A549 (cell line): Measurements from ENCODE around the gene AIP. TPM values are rescaled to one million over a fixed set of nuclear protein-coding genes. Genes with fewer than 3 reads are reported as not detected.

Experiments
- ATAC-seq, 2 experiments: fragments of 200-7000 bp in 1 of 2; fragments of >200 bp in 1 of 2; cut with Nextera tagmentation in 1 of 2; cut with Tn5 transposase in 1 of 2; 3 replicates each; pipeline versions ENCODE4 v1.8.0 to v1.9.1; 2018 to 2020; ENCODE audit warnings: mild to moderate bottlenecking in 1 of 2, moderate library complexity in 1 of 2
- CTCF ChIA-PET: fragments of 300-600 bp; sonication (Branson Sonifier 250); formaldehyde crosslinking; extraction: SDS; loops from one replicate; lab custom pipeline; 2021; ENCODE audit warnings: antibody characterized with exemption, inconsistent platforms; lab: Yijun Ruan, JAX
- POLR2A ChIA-PET: fragments of 350-600 bp; formaldehyde crosslinking; extraction: SDS; loops from one replicate; lab custom pipeline; 2021; ENCODE audit warnings: antibody characterized with exemption, inconsistent platforms; lab: Yijun Ruan, JAX
- DNase-seq, 2 experiments: peaks; one replicate each; pipeline versions ENCODE4 v3.0.0 to v3.0.0-alpha.2; 2011 to 2016; ENCODE audit warnings: low read depth in 1 of 2, low spot score in 1 of 2
- FAIRE-seq: peaks from 2 replicates; lab custom pipeline; 2011; peaks lifted over from hg19 to GRCh38; lab: Jason Lieb, UNC
- H3K27ac ChIP-seq, 2 experiments: fragments of >200 bp; sonication (Bioruptor Twin); formaldehyde crosslinking; 3 replicates each; pipeline ENCODE4 v1.5.1; 2016 to 2017
- H3K4me1 ChIP-seq: fragments of >200 bp; sonication (Bioruptor Twin); formaldehyde crosslinking; 3 replicates; pipeline ENCODE4 v1.6.1; 2016
- H3K4me2 ChIP-seq: fragments of >200 bp; sonication (Bioruptor Twin); formaldehyde crosslinking; 3 replicates; pipeline ENCODE4 v1.6.1; 2016
- H3K4me3 ChIP-seq: fragments of >200 bp; sonication (Bioruptor Twin); formaldehyde crosslinking; 3 replicates; pipeline ENCODE4 v1.5.1; 2016
- H3K9me3 ChIP-seq: fragments of >200 bp; sonication (Bioruptor Twin); formaldehyde crosslinking; 3 replicates; pipeline ENCODE4 v1.6.1; 2016
- BCL3 ChIP-seq: fragments of >200 bp; sonication (Bioruptor Twin); formaldehyde crosslinking; IDR thresholded peaks from 3 replicates; pipeline ENCODE4 v1.6.1; 2016
- BHLHE40 ChIP-seq: IDR thresholded peaks from 2 replicates; pipeline ENCODE4 v1.6.1; 2012; ENCODE audit warnings: low read depth, low read length, inconsistent platforms
- CBX2 ChIP-seq: fragments of 200-600 bp; sonication (generic); IDR thresholded peaks from 2 replicates; pipeline ENCODE4 v1.6.1; 2016; ENCODE audit warnings: low read depth, mild to moderate bottlenecking, borderline replicate concordance
- E2F6 ChIP-seq: IDR thresholded peaks from 2 replicates; pipeline ENCODE4 v1.6.1; 2012; ENCODE audit warnings: low read depth, borderline replicate concordance
- FOSL2 ChIP-seq, 2 experiments: fragments of 450-650 bp in 1 of 2; fragments of >200 bp in 1 of 2; sonication (Bioruptor Twin) in 1 of 2; formaldehyde crosslinking; IDR thresholded peaks; 2 replicates each; pipeline versions ENCODE4 v1.5.0 to v1.6.1; 2016 to 2020; ENCODE audit warnings: mild to moderate bottlenecking in 1 of 2, moderate library complexity in 1 of 2
- GATA3 ChIP-seq: IDR thresholded peaks from 2 replicates; pipeline ENCODE4 v1.6.1; 2012; ENCODE audit warnings: borderline replicate concordance
- HES2 ChIP-seq: fragments of >200 bp; sonication (Bioruptor Twin); formaldehyde crosslinking; IDR thresholded peaks from 2 replicates; pipeline ENCODE4 v1.6.1; 2016
- HOXB13 ChIP-seq: fragments of 250-450 bp; sonication (Bioruptor Pico); IDR thresholded peaks from 2 replicates; pipeline ENCODE4 v1.5.0; 2020; ENCODE audit warnings: low read depth, mild to moderate bottlenecking, moderate library complexity
- KDM1A ChIP-seq: fragments of 200-600 bp; sonication (generic); IDR thresholded peaks from 2 replicates; pipeline ENCODE4 v1.6.1; 2016; ENCODE audit warnings: low read depth, mild to moderate bottlenecking
- KDM5A ChIP-seq: fragments of 200-600 bp; sonication (generic); IDR thresholded peaks from 2 replicates; pipeline ENCODE4 v1.6.1; 2016; ENCODE audit warnings: antibody characterized with exemption, mild to moderate bottlenecking
- NR3C1 ChIP-seq: fragments of >200 bp; sonication (Bioruptor Twin); formaldehyde crosslinking; IDR thresholded peaks from 3 replicates; pipeline ENCODE4 v1.6.1; 2017
- RARB ChIP-seq: fragments of 250-450 bp; sonication (Bioruptor Pico); IDR thresholded peaks from 2 replicates; pipeline ENCODE4 v1.8.0; 2021; ENCODE audit warnings: mild to moderate bottlenecking, moderate library complexity
- REST ChIP-seq: fragments of 200-600 bp; sonication (generic); IDR thresholded peaks from 2 replicates; pipeline ENCODE4 v1.6.1; 2016; ENCODE audit warnings: antibody characterized with exemption, mild to moderate bottlenecking, moderate library complexity
- TFCP2L1 ChIP-seq: fragments of 250-450 bp; sonication (Bioruptor Pico); IDR thresholded peaks from 2 replicates; pipeline ENCODE4 v1.5.0; 2021; ENCODE audit warnings: mild to moderate bottlenecking
- TP53 ChIP-seq: fragments of 250-450 bp; sonication (Bioruptor Pico); IDR thresholded peaks from 2 replicates; pipeline ENCODE4 v1.5.0; 2021; ENCODE audit warnings: mild to moderate bottlenecking, moderate library complexity
- ZNF302 ChIP-seq: fragments of 250-450 bp; sonication (Bioruptor Pico); IDR thresholded peaks from 2 replicates; pipeline ENCODE4 v1.9.0; 2021; ENCODE audit warnings: inconsistent platforms, mild to moderate bottlenecking, moderate library complexity
- ZSCAN20 ChIP-seq: fragments of 250-450 bp; sonication (Bioruptor Pico); IDR thresholded peaks from 2 replicates; pipeline ENCODE4 v1.8.0; 2022; ENCODE audit warnings: mild to moderate bottlenecking, moderate library complexity
- WGBS: methylation state at CpG from one replicate; pipeline ENCODE4 v1.1.6; 2017; ENCODE audit errors: missing lambda C conversion rate; 5-methylcytosine and 5-hydroxymethylcytosine counted together
- polyA plus RNA-seq, 4 experiments: library from polyadenylated mRNA; depleted of rRNA in 3 of 4; stranded (reverse); fragments of >200 nt; fragmentation: RNase III in 1 of 4; extraction: RNeasy Plus Mini Kit Qiagen cat#74134 plus additional on column Dnase treatment in 1 of 4; gene quantifications; 2 replicates in 3 of 4; 3 replicates in 1 of 4; pipeline ENCODE4 v1.2.3, GENCODE V29; 2011 to 2017

AIP gene
- polyA plus RNA-seq, 2 of the 4 experiments (the other 2 are of a cell fraction), result 50.8 to 68.8 TPM

GRCh38 chr11:67521924-67522323 lies 39.1 kb downstream of the AIP start (continued):
- no peak for TF ChIP-seq REST

GRCh38 chr11:67522338-67522737 lies 39.5 kb downstream of the AIP start:
- Histone ChIP-seq H3K4me2 (no peak overlapping the region), H3K4me1 (no peaks in the 10 kb centered on the region), H3K4me3 (no peak overlapping the region), H3K27ac (no peak overlapping the region), H3K9me3 (no peaks in the 10 kb centered on the region)
- TF ChIP-seq HOXB13 (CRISPR knock-in tag) (no peak), FOSL2 (IDR thresholded peaks at IDR 0.05) (no peak), FOSL2 (CRISPR knock-in tag; IDR thresholded peaks at IDR 0.05) (no peak), NR3C1 (no peak), KDM5A (no peak), BHLHE40 (no peak), GATA3 (no peak), HES2 (no peak), TP53 (CRISPR knock-in tag) (no peak)
- ATAC-seq (no peak), DNase-seq (no peak), FAIRE-seq (no peak)
- POLR2A ChIA-PET, result no interaction called here
- 81% methylated on average over 15 of the region's 15 CpGs for WGBS
- CTCF ChIA-PET, result interaction anchor here (0.9 kb wide), 1 partner anchor 50 kb away, joined by 3 read pairs; no protein-coding TSS in a partner anchor

GRCh38 chr11:67522844-67523555 lies 40.2 kb downstream of the AIP start, which contains the start of gene CABP2:
TSS of gene CABP2 (minus strand) at chr11:67523446. CDS start at chr11:67523326, 120 bp downstream.
- TF ChIP-seq E2F6 (no peak), CBX2 (no peak), TFCP2L1 (CRISPR knock-in tag) (no peak), ZNF302 (CRISPR knock-in tag) (no peak), KDM1A (no peak), KDM5A (no peak), ZSCAN20 (CRISPR knock-in tag) (no peak), RARB (no peak), HOXB13 (CRISPR knock-in tag) (no peak), BCL3 (no peak)
- no peaks in the 10 kb centered on the region for H3K4me1 ChIP-seq
- ChIA-PET CTCF (interaction anchor here (0.9 kb wide), 1 partner anchor 49 kb away, joined by 3 read pairs; no protein-coding TSS in a partner anchor), POLR2A (no interaction called here)
- DNase-seq (no peak), FAIRE-seq (no peak), ATAC-seq (peak in 1 of 2 experiments; percentile 32; a peak in 3 of 6 replicates)
- H3K4me3 ChIP-seq, result no peak within 1 kb of the TSS
- no peak within 1 kb of the TSS for H3K27ac ChIP-seq
- no peaks in the 10 kb centered on the region for H3K9me3 ChIP-seq
- no peak within 1 kb of the TSS for H3K4me2 ChIP-seq
- WGBS, result 72% methylated on average over 12 of the region's 23 CpGs
